Measurements from ENCODE around the gene DNAH6.

Gene DNAH6

DNA sequence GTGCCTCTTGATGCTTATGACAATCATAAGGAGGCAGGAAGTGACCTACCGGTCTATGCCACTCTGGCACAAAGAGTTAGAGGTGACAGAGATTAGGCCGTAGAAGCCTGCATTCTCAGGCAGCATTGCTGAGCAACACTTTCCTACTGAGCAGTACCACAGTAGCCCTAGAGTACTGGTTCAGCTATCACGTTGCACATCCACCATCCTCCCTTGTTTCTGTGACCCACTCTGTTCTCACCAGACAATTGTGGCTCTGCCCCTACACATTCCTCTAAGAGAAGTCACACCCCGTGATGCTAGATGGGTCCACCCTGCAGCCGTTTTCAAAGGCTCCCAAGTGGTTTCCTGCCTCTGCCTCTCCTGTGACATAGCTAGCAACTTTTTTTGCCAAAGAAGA, 34.6 kb upstream of the DNAH6 start:
- no peaks in the 10 kb centered on the region for H3K79me2 ChIP-seq (ENCODE audit: low read length)
- no peak overlapping the region for H2AFZ ChIP-seq (ENCODE audit: low read depth, low read length)
- TF ChIP-seq, protein P1, sequence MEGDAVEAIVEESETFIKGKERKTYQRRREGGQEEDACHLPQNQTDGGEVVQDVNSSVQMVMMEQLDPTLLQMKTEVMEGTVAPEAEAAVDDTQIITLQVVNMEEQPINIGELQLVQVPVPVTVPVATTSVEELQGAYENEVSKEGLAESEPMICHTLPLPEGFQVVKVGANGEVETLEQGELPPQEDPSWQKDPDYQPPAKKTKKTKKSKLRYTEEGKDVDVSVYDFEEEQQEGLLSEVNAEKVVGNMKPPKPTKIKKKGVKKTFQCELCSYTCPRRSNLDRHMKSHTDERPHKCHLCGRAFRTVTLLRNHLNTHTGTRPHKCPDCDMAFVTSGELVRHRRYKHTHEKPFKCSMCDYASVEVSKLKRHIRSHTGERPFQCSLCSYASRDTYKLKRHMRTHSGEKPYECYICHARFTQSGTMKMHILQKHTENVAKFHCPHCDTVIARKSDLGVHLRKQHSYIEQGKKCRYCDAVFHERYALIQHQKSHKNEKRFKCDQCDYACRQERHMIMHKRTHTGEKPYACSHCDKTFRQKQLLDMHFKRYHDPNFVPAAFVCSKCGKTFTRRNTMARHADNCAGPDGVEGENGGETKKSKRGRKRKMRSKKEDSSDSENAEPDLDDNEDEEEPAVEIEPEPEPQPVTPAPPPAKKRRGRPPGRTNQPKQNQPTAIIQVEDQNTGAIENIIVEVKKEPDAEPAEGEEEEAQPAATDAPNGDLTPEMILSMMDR (IDR thresholded peaks at IDR 0.05; ENCODE audit: low read depth, low read length) = no peak
- no peak for TF ChIP-seq EZH2phosphoT487 (IDR thresholded peaks at IDR 0.05; ENCODE audit: low read depth)
- no peak overlapping the region for H3K27ac ChIP-seq (ENCODE audit: low read length)
- no peaks in the 10 kb centered on the region for H4K20me1 ChIP-seq (ENCODE audit: insufficient read depth, low read length)
- H3K4me1 ChIP-seq (ENCODE audit: low read length) = no peaks in the 10 kb centered on the region
- H3K9me3 ChIP-seq (ENCODE audit: insufficient read depth, low read length) = 0 out of 2 replicates have a peak, but pooled peaks cover 1% of the 10 kb centered on the region
- no peak overlapping the region for H3K4me3 ChIP-seq (ENCODE audit: low read length)
- no peaks in the 10 kb centered on the region for H3K27me3 ChIP-seq (ENCODE audit: low read depth, low read length)
- no peak overlapping the region for H3K9ac ChIP-seq (ENCODE audit: low read length)
- H3K4me2 ChIP-seq (ENCODE audit: low read length) = no peak overlapping the region
- no peaks in the 10 kb centered on the region for H3K36me3 ChIP-seq (replicated peaks; ENCODE audit: low read depth, low read length)

DNA sequence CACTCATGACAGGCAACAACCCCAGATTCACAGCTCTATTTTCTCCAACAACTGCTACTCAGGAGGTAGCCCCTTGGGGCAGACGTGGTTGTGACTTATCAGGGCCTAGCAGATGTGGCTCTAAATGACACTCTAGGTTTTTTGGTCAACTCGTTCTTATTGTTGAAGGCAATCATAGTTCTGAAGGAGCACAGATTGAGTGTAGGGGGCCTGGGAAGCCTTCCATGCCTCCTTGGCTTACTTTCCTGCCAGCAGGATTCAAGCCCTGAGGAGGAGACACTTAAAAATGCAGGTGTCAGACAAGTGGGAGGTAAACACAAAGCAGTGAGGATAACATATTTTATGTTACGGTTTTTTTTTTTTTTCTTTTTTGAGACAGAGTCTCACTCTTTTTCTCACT, 33.7 kb upstream of the DNAH6 start:
- H3K27ac ChIP-seq (ENCODE audit: low read length) = no peak overlapping the region
- no peaks in the 10 kb centered on the region for H3K27me3 ChIP-seq (ENCODE audit: low read depth, low read length)
- no peak overlapping the region for H3K9ac ChIP-seq (ENCODE audit: low read length)
- H2AFZ ChIP-seq (ENCODE audit: low read depth, low read length) = no peak overlapping the region
- H3K4me2 ChIP-seq (ENCODE audit: low read length) = no peak overlapping the region
- no peaks in the 10 kb centered on the region for H3K36me3 ChIP-seq (replicated peaks; ENCODE audit: low read depth, low read length)
- H3K4me1 ChIP-seq (ENCODE audit: low read length) = no peaks in the 10 kb centered on the region
- no peaks in the 10 kb centered on the region for H3K9me3 ChIP-seq (ENCODE audit: insufficient read depth, low read length)
- H4K20me1 ChIP-seq (ENCODE audit: insufficient read depth, low read length) = no peaks in the 10 kb centered on the region
- H3K4me3 ChIP-seq (ENCODE audit: low read length) = no peak overlapping the region
- TF ChIP-seq EZH2phosphoT487 (IDR thresholded peaks at IDR 0.05; ENCODE audit: low read depth) = no peak
- TF ChIP-seq, protein P1 (IDR thresholded peaks at IDR 0.05; ENCODE audit: low read depth, low read length) = no peak
- no peaks in the 10 kb centered on the region for H3K79me2 ChIP-seq (ENCODE audit: low read length)

DNA sequence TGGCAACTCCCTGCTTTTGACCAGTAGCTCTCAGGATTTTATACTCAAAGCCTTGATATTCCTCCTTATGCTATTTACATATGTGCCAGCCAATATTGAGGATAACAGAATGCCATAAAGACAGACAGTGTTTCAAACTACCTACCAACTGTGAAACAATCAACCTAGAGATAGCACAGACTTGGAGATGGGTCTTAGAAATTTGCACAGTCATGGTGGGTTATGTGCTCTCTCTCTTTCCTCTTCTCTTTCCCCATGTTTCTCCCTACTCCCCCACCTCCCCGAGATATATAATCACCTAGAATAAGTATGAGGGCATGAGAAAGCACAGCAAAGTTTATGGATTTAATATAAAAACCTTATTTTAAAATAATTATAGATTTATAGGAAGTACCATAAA, 33.0 kb upstream of the DNAH6 start:
- no peaks in the 10 kb centered on the region for H3K27me3 ChIP-seq (ENCODE audit: low read depth, low read length)
- no peak overlapping the region for H2AFZ ChIP-seq (ENCODE audit: low read depth, low read length)
- no peak overlapping the region for H3K4me2 ChIP-seq (ENCODE audit: low read length)
- no peaks in the 10 kb centered on the region for H3K4me1 ChIP-seq (ENCODE audit: low read length)
- H3K79me2 ChIP-seq (ENCODE audit: low read length) = no peaks in the 10 kb centered on the region
- TF ChIP-seq EZH2phosphoT487 (IDR thresholded peaks at IDR 0.05; ENCODE audit: low read depth) = no peak
- TF ChIP-seq, protein P1 (IDR thresholded peaks at IDR 0.05; ENCODE audit: low read depth, low read length) = no peak
- H3K27ac ChIP-seq (ENCODE audit: low read length) = no peak overlapping the region
- H3K36me3 ChIP-seq (replicated peaks; ENCODE audit: low read depth, low read length) = no peaks in the 10 kb centered on the region
- H3K9ac ChIP-seq (ENCODE audit: low read length) = no peak overlapping the region
- no peak overlapping the region for H3K4me3 ChIP-seq (ENCODE audit: low read length)
- H4K20me1 ChIP-seq (ENCODE audit: insufficient read depth, low read length) = no peaks in the 10 kb centered on the region
- no peaks in the 10 kb centered on the region for H3K9me3 ChIP-seq (ENCODE audit: insufficient read depth, low read length)

DNA sequence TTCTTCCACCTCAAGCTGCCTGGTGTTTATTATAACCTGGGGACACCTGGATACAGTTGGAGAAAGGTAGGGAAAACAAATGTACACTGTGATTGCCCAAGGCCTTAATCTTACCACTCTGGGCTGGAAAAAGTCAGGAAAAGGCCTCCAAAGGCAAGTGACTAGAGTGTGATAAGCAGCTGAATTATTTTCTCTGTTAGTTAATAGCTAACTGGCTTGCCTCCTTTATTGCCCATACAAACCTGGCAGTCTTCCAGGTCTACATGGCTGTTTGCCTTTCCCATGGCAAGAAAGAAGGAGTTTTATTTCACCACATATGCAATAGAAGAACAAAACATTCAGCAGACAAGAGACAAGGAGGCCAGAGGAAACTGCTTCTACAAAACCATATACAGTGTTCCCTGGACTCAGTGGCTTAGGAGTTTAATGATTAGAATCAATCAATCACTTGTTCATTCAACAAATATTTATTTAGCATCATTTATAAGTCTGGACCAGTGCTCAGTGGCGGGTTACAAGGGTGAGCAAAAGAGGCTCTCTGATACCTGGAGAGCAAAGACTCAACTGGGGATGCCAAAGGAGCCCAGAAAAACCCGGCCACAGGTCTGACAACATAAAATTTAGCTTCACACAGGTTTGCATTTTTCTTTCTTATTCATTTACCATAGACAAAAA, 29.7 kb upstream of the DNAH6 start:
- no peak overlapping the region for H3K4me2 ChIP-seq (ENCODE audit: low read length)
- H3K27ac ChIP-seq (ENCODE audit: low read length) = no peak overlapping the region
- H2AFZ ChIP-seq (ENCODE audit: low read depth, low read length) = no peak overlapping the region
- no peaks in the 10 kb centered on the region for H3K4me1 ChIP-seq (ENCODE audit: low read length)
- TF ChIP-seq, protein P1 (IDR thresholded peaks at IDR 0.05; ENCODE audit: low read depth, low read length) = no peak
- no peak for TF ChIP-seq EZH2phosphoT487 (IDR thresholded peaks at IDR 0.05; ENCODE audit: low read depth)
- no peaks in the 10 kb centered on the region for H4K20me1 ChIP-seq (ENCODE audit: insufficient read depth, low read length)
- H3K36me3 ChIP-seq (replicated peaks; ENCODE audit: low read depth, low read length) = no peaks in the 10 kb centered on the region
- no peaks in the 10 kb centered on the region for H3K79me2 ChIP-seq (ENCODE audit: low read length)
- no peaks in the 10 kb centered on the region for H3K9me3 ChIP-seq (ENCODE audit: insufficient read depth, low read length)
- H3K27me3 ChIP-seq (ENCODE audit: low read depth, low read length) = no peaks in the 10 kb centered on the region
- H3K9ac ChIP-seq (ENCODE audit: low read length) = no peak overlapping the region
- no peak overlapping the region for H3K4me3 ChIP-seq (ENCODE audit: low read length)

All from OCI-LY3 (cell line).